Activated T-helper 1 cell treated with anti-CD3 and anti-CD28 coated beads, Interleukin-2, amount 50 U/mL, for 16 hours (primary cell): ENCODE results near the gene GOLGA8J.
"Not testable (repeated sequence)": the region's sequence is repeated elsewhere in the genome, so short reads cannot be mapped to it uniquely, and the experiment has no call there.

Experiments used
- DNase-seq, 2 donors: peaks; one replicate each; pipeline ENCODE4 v3.0.0-alpha.2; 2020; ENCODE audit warnings: low read depth in 1 of 2, low spot score in 1 of 2

Gene GOLGA8J, protein sequence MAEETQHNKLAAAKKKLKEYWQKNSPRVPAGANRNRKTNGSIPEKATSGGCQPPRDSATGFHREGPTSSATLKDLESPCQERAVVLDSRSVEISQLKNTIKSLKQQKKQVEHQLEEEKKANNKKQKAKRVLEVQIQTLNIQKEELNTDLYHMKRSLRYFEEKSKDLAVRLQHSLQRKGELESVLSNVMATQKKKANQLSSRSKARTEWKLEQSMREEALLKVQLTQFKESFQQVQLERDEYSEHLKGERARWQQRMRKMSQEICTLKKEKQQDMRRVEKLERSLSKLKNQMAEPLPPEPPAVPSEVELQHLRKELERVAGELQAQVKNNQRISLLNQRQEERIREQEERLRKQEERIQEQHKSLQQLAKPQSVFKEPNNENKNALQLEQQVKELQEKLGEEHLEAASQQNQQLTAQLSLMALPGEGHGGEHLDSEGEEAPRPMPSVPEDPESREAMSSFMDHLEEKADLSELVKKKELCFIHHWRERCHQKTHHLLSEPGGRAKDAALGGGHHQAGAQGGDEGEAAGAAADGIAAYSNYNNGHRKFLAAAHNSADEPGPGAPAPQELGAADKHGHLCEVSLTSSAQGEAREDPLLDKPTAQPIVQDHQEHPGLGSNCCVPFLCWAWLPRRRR

DNA sequence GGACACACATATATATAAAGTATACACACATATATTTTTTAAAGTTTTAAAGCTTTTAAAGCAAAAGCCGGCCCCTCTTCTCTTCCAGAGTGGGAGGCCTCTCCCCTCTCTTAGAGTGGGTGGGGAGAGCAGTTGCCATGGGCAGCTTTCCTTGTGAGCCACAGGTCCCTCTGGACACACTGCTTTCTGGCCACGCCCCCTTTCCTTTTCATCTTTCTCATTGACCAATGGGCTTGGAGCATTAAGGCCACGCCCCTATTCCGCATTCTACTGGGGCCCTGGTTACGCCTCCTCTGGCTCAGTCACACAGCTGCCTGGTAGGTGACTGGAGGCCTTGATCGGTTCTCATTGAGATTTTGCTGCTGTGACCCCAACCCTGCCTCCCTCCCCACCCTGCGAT, at the start of gene GOLGA8J:
Gene GOLGA8J, plus strand, starts transcription at position 301 of the 400 bp plus-strand sequence. Its CDS starts 98 bp downstream, at position 399.
- not testable (repeated sequence) for DNase-seq

DNA sequence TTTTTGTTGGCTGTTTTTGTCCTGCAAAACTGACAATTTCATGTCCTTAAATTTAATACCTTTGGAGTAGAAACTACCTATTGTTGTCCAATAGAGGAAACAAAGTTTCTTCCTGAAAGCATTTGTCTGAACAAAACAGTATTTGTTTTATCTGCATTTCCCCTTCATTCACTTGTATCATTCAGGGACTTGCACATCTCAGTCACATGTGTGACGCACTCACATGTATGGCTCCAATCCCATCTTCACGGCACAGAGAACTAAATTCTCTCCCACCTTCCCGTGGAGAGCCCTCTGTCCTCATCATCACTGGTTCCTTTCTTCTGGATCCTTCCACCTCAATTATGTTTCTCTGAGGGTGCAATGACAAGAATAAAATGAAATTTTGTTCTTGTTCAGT, 49.5 kb upstream of the GOLGA8J start:
- no peak for DNase-seq

- no peak for DNase-seq
Observed at GRCh38 chr15:30033763-30034162, 49.0 kb upstream of the GOLGA8J start.

- no peak for DNase-seq
Observed at GRCh38 chr15:30036036-30036703, 46.6 kb upstream of the GOLGA8J start.

DNA sequence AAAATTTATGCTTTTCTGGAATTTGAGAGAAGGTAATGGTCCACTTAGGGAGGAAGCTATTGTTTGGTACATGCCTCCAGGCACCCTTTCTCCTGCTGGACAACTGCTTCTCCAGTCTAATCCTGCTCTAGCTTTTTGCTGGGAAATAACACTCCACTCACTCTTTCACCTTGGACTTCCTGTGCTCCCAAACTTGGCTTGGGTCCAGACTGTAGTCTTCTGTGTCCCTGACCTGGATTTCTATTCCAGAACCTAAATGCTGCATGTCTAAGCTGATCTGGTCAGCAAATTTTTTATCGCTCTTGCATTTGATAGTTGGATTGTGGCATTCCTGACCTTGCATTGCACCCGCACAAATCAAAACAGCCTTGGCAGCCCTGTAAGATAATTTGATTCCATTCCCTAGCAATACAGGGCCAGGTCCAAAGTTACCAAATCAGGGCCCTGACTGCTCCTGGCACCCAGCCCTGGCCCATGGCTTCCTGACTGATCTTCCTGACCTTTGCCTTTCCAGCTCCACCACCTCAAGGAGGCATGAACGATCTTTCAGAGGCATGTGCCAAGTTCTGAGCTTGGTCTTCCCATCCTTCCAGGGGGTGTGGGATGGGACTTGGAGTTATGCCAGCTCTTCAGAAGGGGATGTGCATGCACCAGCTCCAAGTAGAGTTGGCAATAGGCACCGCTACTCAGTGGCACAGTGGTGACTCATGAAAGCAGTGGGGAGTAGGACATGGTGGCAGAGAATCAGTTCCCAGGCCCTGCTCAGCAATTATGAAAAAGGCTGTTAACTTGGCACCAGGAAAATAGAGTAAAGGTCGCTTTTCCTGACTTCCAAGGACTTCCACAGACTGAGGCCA, 43.9 kb upstream of the GOLGA8J start:
- DNase-seq, result no peak

GRCh38 chr15:30041868-30042267, 40.9 kb upstream of the GOLGA8J start:
- DNase-seq, result no peak

- DNase-seq, result no peak
Observed at GRCh38 chr15:30042556-30042955, 40.2 kb upstream of the GOLGA8J start.

DNA sequence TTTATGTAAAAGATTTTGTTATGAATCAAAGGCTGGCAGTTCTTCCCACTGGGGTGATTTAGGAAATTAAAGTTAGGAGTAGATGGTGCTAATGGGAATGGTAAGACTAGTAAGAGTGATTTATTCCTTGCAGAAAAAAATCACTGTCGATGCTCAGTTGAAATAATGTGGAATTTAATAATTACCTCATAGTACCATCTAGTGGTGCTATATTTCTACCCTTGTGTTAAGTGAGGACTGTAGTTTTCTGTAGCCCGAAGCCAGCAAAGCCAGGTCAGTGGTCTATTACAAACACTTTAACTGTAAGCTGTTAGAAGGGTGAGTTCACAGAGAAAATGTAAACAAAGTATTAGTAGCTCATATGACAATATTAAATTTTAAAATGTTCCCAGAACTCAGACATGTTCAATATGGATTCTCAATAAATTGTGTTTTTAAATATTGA, 39.5 kb upstream of the GOLGA8J start:
- DNase-seq, result no peak

DNA sequence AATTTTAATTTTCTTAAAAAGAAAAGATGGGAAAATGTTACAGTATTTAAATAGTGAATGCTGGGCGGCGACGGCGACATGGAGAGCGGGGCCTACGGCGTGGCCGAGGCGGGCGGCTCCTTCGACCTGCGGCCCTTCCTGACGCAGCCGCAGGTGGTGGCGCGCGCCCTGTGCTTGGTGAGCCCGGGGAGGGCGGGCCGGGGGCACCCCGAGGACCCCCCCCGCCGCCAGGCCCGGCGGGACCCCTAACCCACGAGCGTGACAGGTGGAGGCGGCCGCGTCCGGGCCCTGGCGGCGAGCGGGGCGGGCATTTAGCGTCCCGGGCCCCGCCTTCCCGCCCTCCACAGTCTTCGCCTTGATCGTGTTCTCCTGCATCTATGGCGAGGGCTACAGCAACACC, 38.4 kb upstream of the GOLGA8J start:
- no peak for DNase-seq

- not testable (repeated sequence) for DNase-seq
Observed at GRCh38 chr15:30044826-30045225, 37.9 kb upstream of the GOLGA8J start.

DNA sequence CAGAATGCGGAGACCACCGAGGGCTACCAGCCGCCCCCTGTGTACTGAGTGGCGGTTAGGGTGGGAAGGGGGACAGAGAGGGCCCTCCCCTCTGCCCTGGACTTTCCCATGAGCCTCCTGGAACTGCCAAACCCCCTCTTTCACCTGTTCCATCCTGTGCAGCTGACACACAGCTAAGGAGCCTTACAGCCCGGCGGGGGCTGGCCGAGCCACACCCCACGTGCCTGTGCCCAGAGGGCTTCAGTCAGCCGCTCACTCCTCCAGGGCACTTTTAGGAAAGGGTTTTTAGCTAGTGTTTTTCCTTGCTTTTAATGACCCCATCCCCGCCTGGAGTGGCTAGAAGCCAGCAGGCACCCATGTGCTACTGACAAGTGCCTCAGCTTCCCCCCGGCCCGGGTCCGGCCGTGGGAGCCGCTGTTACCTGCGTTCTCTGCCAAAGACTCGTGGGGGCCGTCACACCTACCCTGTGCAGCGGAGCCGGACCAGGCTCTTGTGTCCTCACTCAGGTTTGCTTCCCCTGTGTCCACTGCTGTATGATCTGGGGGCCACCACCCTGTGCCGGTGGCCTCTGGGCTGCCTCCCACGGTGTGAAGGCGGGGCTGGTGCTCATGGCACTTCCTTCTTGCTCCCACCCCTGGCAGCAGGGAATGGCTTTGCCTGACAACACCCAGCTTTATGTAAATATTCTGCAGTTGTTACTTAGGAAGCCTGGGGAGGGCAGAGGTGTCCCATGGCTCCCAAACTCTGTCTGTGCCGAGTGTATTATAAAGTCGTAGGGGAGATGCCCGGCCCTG, 37.3 kb upstream of the GOLGA8J start:
- not testable (repeated sequence) for DNase-seq

DNA sequence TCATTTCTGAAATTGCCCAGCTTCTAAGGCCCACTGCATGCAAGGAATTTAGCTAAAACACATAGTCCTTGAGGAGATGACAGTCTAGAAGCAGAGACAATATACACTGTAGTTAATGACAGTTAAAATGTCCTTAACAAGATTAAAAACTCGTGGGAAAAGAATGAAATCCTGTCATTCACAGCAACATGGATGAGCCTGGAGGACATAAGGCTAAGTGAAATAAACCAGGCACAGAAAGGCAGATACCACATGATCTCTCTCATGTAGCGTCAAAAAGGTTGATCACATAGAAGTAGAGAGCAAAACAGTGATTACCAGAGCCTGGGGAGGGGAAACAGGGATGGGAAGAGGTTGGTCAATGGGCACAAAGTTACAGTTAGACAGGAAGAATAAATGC, 36.3 kb upstream of the GOLGA8J start:
- DNase-seq, result no peak

DNA sequence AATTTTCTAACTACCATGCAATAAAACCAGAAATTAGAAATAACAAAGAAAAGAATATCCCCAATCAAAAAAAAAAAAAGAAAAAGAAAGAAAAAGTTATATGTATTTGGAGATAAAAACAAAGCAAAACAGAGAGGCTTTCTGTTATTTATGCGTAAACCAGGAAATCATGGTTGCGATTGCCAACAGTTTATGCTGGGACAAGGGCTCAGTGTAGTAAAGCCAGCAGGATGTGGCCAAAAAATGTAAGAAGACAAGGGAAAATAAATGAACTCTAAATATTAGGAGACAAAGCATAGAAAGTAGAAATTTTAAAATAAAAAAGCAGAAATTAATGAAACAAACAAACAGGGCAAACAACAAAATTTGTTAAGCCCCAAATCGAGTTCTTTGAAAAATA, 27.2 kb upstream of the GOLGA8J start:
- no peak for DNase-seq

- DNase-seq, result no peak
Observed at GRCh38 chr15:30056166-30056565, 26.6 kb upstream of the GOLGA8J start.

GRCh38 chr15:30059771-30060170, 23.0 kb upstream of the GOLGA8J start:
- DNase-seq, result no peak

DNA sequence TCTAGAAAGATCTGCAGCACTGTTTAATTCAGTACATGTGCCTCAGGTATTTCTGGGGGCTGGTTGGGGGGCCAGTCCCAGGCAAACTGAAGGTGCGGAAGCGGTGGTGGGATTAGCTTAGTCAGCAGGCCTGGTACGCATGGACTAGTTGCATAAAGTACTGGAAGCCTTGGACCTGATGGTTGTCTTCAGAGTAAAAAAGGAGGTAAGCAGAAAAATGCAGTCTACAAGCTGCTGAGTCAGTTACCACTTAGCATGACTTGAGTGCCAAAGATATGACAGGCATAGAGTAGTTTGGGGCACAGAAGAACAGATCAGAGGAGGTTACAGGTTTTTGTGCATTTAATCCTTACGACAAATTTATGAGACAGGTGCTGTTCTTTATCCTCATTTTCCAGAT, 19.9 kb upstream of the GOLGA8J start:
- DNase-seq, result no peak

DNA sequence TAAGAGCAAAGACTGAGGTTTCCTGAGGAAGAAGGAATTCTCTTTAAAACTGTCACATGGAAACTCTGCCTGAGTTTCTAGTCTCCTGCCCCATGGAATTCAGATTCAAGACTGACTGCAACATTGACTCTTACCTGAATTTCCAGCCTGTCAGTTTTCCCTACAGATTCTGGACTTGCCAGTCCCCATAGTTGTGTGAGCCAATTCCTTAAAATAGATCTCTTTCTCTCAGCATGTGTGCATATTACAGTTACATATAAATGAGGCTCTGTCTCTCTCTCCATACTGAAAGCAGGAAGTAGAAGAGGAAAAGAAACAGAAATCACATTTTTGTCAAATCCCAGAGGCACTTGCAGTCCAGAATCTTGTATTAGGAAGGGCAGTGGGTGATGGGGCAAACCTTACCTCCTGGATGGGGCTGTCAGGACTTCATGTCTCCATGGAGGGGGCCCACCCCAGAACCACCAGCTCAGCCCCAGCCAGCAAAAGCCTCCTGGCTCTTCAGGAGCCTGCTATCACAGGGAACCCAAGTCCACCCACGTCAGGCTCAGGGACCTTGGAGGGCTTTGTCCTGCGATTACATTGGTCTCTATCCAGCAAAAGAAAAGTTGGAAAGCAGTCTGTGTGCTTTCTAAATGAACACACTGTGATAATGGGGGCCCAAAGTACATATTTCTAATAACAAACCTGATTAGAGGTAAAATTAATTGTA, 18.8 kb upstream of the GOLGA8J start:
- no peak for DNase-seq

GRCh38 chr15:30065025-30065801, 17.5 kb upstream of the GOLGA8J start:
- no peak for DNase-seq

DNA sequence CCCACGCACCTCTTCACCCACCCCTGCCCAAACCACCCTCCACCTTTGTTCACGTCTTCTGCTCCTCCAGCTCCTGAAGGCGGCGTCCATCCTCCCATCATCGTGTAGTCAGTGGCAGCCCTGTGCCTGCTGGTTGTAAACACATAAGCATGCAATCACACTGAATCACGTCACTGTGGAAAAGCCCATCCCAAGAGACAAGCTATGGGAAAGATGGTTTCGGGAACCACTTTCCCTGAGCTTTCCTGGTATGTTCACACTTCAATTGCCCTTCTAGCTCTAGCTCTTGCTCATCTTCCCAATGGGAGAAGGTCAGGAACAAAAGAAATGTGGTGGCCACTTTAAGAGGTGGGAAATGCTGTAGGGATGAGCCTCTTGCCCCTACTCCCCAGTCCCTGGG, 14.4 kb upstream of the GOLGA8J start:
- no peak for DNase-seq
